HuH-7 (cell line): ENCODE measurements around the gene CYTH2.
A peak's percentile ranks its signal among the peaks of the same experiment; 100 is the strongest.
"Not testable (repeated sequence)": the region's sequence is repeated elsewhere in the genome, so short reads cannot be mapped to it uniquely, and the experiment has no call there.

Experiments
- DNase-seq: peaks from one replicate; pipeline ENCODE4 v3.0.0; 2011; ENCODE audit warnings: low spot score

The CYTH2 gene

DNA sequence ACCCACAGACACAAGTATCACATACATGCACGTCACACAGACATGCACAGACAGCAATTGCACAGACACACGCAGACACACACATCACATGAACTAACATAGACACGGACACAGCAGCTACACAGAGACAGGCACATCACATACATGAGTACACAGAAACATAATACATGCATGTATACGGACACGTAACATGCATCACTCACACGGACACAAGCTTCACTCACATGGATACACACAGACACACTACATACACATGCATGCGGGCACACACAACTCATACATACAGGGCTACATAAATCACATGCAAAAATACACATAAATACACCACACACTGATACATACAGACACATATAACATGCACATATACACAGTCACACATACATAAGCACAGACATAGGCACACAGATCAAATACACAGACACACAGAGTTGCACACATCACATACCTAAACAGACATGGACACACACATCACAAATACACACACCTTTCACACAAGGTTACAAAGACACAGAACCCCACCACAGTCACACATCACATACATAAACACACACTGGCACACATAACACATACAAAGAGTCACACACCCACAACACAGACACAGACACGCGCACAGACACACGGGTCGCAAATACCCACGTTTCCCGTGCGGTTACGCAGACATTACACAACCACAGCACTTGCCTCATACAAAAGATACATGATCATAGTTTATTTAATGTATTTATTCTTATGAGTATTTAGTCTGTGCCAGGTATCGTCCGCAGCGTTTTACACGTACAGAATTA is 43.5 kb downstream of the CYTH2 start:
- no peak for DNase-seq

DNA sequence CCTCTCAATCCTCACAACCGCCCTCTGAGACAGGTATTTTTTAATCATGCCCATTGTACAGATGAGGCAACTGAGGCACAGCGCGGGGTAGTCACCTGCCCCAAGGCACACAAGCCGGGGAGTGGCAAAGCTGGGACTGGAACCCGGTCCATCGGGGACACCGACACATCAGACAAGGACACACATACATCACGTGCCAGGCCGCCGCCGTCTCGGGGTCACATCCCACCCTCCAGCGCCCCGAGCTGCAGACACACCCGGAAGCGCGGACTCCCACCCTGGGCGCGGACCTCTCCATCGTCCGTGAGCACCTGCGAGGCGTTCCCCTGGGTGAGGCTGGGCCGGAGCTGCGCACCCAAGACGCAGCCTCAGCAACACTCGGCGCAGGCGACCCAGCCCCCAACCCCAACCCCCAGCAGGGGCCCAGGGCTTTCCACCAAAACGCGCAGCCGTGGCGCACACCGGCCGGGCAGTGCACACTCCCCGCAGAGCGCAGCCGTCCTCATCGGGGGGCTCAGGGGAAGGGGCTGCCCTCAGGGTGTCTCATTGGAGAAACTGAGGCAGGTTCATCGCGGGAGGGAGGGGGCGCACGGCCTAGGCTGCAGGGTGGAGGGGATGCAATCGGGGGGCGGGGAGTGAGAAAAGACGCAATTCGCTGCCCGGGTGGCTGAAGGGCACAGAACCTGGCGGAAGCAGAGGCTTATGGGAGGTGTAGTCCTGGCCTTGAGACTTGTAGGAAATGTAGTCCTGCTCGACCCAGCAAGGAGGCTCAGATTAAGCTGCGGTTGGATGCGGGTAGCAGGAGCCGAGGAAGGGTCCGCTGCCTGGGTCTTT is 44.3 kb downstream of the CYTH2 start:
- peak; percentile 92 for DNase-seq

DNA sequence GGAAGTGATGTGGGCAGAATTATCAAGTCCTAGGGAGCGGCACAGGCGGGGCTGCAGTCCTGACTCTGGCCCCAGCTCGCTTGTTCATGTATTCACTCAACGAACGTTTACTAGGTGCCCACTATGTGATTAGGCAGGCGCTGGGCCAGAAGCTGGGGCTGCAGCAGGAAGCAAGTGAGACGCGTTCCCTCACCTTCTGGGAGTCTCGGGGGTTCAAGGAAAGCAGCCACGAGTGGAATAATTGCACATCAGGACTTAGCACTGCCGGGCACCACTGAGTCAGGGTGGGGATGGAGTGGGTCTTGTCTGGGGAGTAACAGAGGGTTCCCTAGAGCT is 44.9 kb downstream of the CYTH2 start:
- DNase-seq, result no peak

DNA sequence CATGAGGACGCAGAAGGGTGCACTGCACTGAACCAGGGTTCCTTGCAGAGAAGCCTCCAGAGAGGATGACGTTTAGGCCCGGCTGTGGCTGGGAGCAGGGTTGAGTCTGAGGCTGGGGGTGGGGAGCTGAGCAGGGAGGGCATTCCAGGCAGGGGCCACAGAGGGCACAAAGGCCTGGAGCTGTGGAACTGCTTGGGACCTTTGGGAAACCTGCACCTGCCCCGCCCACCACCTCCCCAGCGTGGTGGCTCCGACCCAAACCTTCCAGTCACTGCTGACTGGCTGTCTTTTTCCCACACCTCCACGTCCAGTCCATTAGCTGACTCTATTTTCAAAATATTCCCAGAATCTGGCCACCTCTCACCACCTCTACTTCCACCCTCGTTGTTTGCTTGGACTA is 47.4 kb downstream of the CYTH2 start:
- DNase-seq, result no peak

DNA sequence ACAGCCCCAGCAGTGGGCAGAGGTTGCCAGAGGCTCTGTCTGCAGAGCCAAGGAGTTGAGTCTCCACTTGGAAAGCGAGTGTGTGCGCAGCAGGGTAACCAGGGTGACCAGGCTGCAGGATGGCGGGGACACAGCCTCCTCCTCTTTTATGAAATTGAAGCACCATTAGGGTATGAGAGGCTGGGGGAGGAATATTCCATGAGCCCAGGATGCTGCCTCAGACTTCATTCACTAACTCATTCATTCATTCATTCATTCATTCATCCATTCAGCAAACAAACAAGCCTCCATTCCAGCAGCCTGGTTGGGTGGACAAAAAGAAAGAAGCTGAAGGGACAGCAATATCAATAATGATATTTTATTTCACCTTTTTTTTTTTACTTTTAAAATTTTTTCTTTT is 49.0 kb downstream of the CYTH2 start:
- no peak for DNase-seq

DNA sequence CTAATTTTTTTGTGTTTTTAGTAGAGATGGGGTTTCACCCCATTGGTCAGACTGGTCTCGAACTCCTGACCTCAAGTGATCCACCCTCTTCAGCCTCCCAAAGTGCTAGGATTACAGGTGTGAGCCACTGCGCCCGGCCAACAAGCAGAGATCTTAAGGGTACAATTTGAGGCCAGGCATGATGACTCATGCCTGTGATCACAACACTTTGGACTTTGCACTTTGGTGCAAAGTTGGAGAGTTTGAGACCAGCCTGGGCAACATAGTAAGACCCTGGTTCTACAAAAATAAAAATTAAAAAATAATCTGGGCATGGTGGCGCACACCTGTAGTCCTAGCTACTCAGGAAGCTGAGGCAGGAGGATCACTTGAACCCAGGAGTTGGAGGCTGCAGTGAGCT is 50.3 kb downstream of the CYTH2 start:
- DNase-seq, result not testable (repeated sequence)

DNA sequence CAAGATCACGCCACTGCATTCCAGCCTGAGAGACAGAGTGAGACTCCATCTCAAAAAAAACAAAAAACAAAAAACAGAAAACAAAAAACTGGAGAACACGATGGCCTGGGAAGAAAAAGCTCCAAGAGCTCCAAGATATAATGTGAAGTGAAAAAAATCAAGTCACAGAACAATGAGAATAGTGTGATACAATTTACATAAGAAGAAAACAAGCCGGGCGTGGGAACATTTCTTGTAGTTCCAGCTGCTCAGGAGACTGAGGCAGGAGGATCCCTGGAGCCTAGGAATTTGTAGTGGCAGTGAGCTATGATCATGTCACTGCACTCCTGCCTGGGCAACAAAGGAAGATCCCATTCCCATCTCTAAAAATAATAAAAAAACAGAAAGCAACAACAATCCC is 51.0 kb downstream of the CYTH2 start:
- no peak for DNase-seq

DNA sequence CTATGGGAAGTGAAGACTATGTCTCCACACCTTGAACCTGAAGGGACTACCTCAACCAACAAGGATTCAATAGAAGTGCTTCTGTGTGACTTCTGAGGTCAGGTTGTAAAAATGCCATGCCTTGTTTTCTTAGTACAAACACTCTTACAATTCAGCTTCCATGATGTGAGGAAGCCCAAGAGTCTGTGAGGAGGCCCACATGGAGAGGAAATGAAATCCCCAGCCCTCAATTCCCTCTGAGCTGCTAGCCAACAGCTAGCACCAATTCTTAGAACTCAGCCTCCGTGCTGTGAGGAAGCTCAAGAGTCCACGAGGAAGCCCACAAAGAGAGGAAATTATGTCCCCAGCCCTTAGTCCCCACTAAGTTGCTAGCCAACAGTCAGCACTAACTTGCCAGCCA is 55.1 kb downstream of the CYTH2 start:
- no peak for DNase-seq

DNA sequence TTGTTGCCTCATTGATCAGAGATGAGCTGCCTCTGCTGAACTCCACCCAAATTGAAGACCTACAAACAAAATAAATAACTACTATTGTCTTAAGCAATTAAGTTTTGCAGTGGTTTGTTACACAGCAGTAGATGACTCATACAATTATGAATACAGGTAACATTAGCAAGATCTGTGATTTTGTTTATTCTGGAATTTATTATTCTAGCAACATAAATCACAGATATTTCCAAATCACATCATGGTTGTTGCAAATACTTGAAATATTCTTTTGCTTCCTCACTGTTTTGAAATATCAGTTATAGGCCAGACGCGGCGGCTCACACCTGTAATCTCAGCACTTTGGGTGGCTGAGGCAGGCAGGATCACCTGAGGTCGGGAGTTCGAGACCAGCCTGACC is 55.6 kb downstream of the CYTH2 start:
- no peak for DNase-seq

DNA sequence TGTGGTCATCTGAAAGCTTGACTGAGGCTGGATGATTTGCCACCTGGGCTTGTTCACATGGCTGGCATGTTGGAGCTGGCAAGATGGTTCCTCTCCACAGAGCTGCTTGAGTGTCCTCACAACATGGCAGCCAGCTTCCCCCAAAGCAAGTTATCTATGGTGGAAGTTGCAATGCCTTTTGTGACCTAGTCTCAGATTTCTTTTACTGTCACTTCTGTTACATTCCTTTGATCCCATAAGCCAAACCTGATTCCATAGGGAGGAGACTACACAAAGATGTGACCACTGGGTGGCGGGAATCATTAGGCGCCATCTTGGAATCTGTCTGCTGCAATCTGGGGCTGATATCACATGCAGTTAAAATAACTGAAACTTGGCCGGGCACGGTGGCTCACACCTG is 60.0 kb downstream of the CYTH2 start:
- no peak for DNase-seq

DNA sequence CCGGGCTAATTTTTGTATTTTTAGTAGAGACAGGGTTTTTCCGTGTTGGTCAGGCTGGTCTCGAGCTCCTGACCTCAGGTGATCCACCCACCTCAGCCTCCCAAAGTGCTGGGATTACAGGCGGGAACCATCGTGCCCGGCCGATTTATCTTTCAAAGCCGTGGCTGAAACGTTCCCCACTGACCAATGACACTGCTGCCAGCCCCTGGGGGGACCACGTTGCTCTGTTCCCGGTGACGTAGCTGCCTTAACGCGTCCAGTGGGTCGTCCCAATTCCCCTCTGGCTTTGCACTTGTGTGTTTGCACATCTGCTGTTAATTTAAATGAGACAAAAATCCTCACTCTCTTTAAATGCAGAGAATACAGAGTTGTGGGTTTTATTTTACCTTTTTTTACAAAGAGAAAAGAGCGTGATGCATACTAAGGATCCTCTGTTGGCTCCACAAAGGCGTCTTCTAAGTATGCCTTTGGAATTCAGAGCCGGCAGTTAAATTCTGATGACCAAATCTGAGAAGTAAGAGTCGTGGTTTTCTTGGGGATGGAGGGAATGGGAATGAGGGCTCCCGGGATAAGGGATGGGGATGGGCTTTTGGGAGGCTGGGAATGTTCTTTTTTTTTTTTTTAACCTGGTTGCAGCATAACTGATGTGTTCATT is 61.0 kb downstream of the CYTH2 start:
- DNase-seq, result no peak

DNA sequence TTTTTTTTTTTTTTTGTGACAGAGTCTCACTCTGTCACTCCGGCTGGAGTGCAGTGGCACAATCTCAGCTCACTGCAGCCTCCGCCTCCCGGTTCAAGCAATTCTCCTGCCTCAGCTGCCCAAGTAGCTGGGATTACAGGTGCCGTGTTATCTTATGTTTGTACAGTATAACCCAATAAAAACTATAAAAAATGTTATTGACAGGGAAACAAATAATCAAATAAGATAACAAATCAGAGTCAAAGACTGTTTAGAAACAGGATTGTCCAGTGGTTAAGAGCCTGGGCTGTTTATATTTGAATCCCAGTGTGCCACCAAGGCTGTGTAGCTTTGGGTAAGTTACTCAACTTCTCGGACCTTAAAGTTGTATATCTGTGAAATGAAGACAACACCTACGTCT is 61.6 kb downstream of the CYTH2 start:
- DNase-seq, result no peak
